ENCODE data around the gene DAND5. TPM values are rescaled to one million over a fixed set of nuclear protein-coding genes. Genes with fewer than 3 reads are reported as not detected.
A peak's percentile ranks its signal among the peaks of the same experiment; 100 is the strongest.

The DAND5 gene
- total and polyA plus RNA-seq, 4 donors = 0.01 to 0.25 (median 0.17) TPM

- ATAC-seq (ENCODE audit: insufficient read depth, low FRiP score) = no peak
- no peak overlapping the region for H3K4me3 ChIP-seq
- H3K36me3 ChIP-seq (ENCODE audit: control insufficient read depth in 4 of 4, insufficient read depth in 4 of 4, low read length in 4 of 4) = no peaks in the 10 kb centered on the region
- peaks cover 0 to 2% (median 0%) of the 10 kb centered on the region in 3 donors for H3K27me3 ChIP-seq (ENCODE audit: control insufficient read depth in 3 of 3, insufficient read depth in 3 of 3, low read length in 2 of 3)
- H3K27ac ChIP-seq (ENCODE audit: low read depth in 1 of 2, low read length in 1 of 2) = no peak overlapping the region
- H3K4me1 ChIP-seq (ENCODE audit: control insufficient read depth in 5 of 5, insufficient read depth in 5 of 5, low read length in 5 of 5) = peaks cover 0 to 17% (median 14%) of the 10 kb centered on the region in 5 donors
- TF ChIP-seq CTCF (IDR thresholded peaks at IDR 0.05; ENCODE audit: control extremely low read depth, extremely low read depth) = no peak
- H3K9ac ChIP-seq (ENCODE audit: insufficient read depth in 1 of 2, low read length in 2 of 2) = no peak overlapping the region
- H3K9me3 ChIP-seq (ENCODE audit: control insufficient read depth in 4 of 4, insufficient read depth in 3 of 4, low read length in 3 of 4) = peaks cover 0 to 2% (median 0%) of the 10 kb centered on the region in 4 donors
- DNase-seq = no peak
- 97% methylated on average over 11 of the region's 11 CpGs for WGBS, 2 donors
Measured at GRCh38 chr19:12992729-12993128, 23.4 kb downstream of the DAND5 start.

GRCh38 chr19:12993562-12993961 lies 24.2 kb downstream of the DAND5 start:
- WGBS, 2 donors = 93 to 97% methylated on average over 7 of the region's 7 CpGs
- Histone ChIP-seq H3K4me1 (ENCODE audit: control insufficient read depth in 5 of 5, insufficient read depth in 5 of 5, low read length in 5 of 5) (peaks cover 0 to 26% (median 18%) of the 10 kb centered on the region in 5 donors), H3K27ac (ENCODE audit: low read depth in 1 of 2, low read length in 1 of 2) (no peak overlapping the region), H3K36me3 (ENCODE audit: control insufficient read depth in 4 of 4, insufficient read depth in 4 of 4, low read length in 4 of 4) (peaks cover 0 to 2% (median under 1%) of the 10 kb centered on the region in 4 donors), H3K27me3 (ENCODE audit: control insufficient read depth in 3 of 3, insufficient read depth in 3 of 3, low read length in 2 of 3) (peaks cover 0 to 2% (median 0%) of the 10 kb centered on the region in 3 donors), H3K4me3 (no peak overlapping the region), H3K9ac (ENCODE audit: insufficient read depth in 1 of 2, low read length in 2 of 2) (no peak overlapping the region), H3K9me3 (ENCODE audit: control insufficient read depth in 4 of 4, insufficient read depth in 3 of 4, low read length in 3 of 4) (peaks cover 0 to 2% (median 0%) of the 10 kb centered on the region in 4 donors)
- ATAC-seq (ENCODE audit: insufficient read depth, low FRiP score) (no peak), DNase-seq (no peak)
- no peak for TF ChIP-seq CTCF (IDR thresholded peaks at IDR 0.05; ENCODE audit: control extremely low read depth, extremely low read depth)

GRCh38 chr19:12994701-12995595 lies 25.6 kb downstream of the DAND5 start, which contains the start of gene NFIX:
TSS of gene NFIX (plus strand) at chr19:12995475. CDS start at chr19:12995838, 363 bp downstream.
- H3K4me3 ChIP-seq = peak within 1 kb of the TSS; percentile 84
- peaks cover 0 to 2% (median 0%) of the 10 kb centered on the region in 3 donors for H3K27me3 ChIP-seq (ENCODE audit: control insufficient read depth in 3 of 3, insufficient read depth in 3 of 3, low read length in 2 of 3)
- ATAC-seq (ENCODE audit: insufficient read depth, low FRiP score) (peak; percentile 35), DNase-seq (peak; percentile 78 to 81 (median 81))
- WGBS, 2 donors = 9 to 17% methylated on average over 41 to 83 of the region's 84 CpGs
- peaks cover 0 to 2% (median 0%) of the 10 kb centered on the region in 4 donors for H3K9me3 ChIP-seq (ENCODE audit: control insufficient read depth in 4 of 4, insufficient read depth in 3 of 4, low read length in 3 of 4)
- H3K9ac ChIP-seq (ENCODE audit: insufficient read depth in 1 of 2, low read length in 2 of 2) = peak within 1 kb of the TSS; percentile 25 to 61
- H3K36me3 ChIP-seq (ENCODE audit: control insufficient read depth in 4 of 4, insufficient read depth in 4 of 4, low read length in 4 of 4) = peaks cover 0 to 8% (median 1%) of the 10 kb centered on the region in 4 donors
- TF ChIP-seq CTCF (IDR thresholded peaks at IDR 0.05; ENCODE audit: control extremely low read depth, extremely low read depth) = no peak
- peaks cover 0 to 30% (median 20%) of the 10 kb centered on the region in 5 donors for H3K4me1 ChIP-seq (ENCODE audit: control insufficient read depth in 5 of 5, insufficient read depth in 5 of 5, low read length in 5 of 5)
- H3K27ac ChIP-seq (ENCODE audit: low read depth in 1 of 2, low read length in 1 of 2) = peak within 1 kb of the TSS; percentile 74 to 96
